HepG2 (cell line): Measurements from ENCODE around the gene METTL1. TPM values are rescaled to one million over a fixed set of nuclear protein-coding genes. Genes with fewer than 3 reads are reported as not detected.

Experiments
- ARID4A ChIP-seq: sonication (generic); formaldehyde crosslinking; IDR thresholded peaks from 2 replicates; pipeline ENCODE4 v1.5.0; 2020; ENCODE audit warnings: mild to moderate bottlenecking, missing genetic modification reagents, borderline replicate concordance
- HCFC1 ChIP-seq: fragments of 150-350 bp; IDR thresholded peaks from 2 replicates; pipeline ENCODE4 v1.6.1; 2014; ENCODE audit warnings: low read depth, low read length
- MLLT10 ChIP-seq: sonication (generic); formaldehyde crosslinking; IDR thresholded peaks from 2 replicates; pipeline ENCODE4 v1.4.0; 2020; ENCODE audit warnings: missing genetic modification reagents
- NR3C1 ChIP-seq: sonication (generic); formaldehyde crosslinking; IDR thresholded peaks from 2 replicates; pipeline ENCODE4 v1.4.0; 2020; ENCODE audit warnings: missing genetic modification reagents
- NRL ChIP-seq: sonication (generic); formaldehyde crosslinking; IDR thresholded peaks from 2 replicates; pipeline ENCODE4 v1.5.0; 2020; ENCODE audit warnings: missing genetic modification reagents, mild to moderate bottlenecking, moderate library complexity, borderline replicate concordance
- PHF20 ChIP-seq: sonication (generic); formaldehyde crosslinking; IDR thresholded peaks from 2 replicates; pipeline ENCODE4 v1.5.0; 2020; ENCODE audit warnings: mild to moderate bottlenecking, missing genetic modification reagents
- RFXANK ChIP-seq: IDR thresholded peaks from 2 replicates; pipeline ENCODE4 v1.6.1; 2016
- SP5 ChIP-seq: IDR thresholded peaks from 2 replicates; pipeline ENCODE4 v1.6.1; 2016; ENCODE audit warnings: low read depth, borderline replicate concordance
- YEATS2 ChIP-seq: sonication (generic); formaldehyde crosslinking; IDR thresholded peaks from 2 replicates; pipeline ENCODE4 v1.4.0; 2020; ENCODE audit warnings: missing genetic modification reagents, borderline replicate concordance
- ZBTB43 ChIP-seq: sonication (generic); formaldehyde crosslinking; conservative IDR thresholded peaks from 2 replicates; pipeline ENCODE4 v1.4.0; 2020; ENCODE audit warnings: missing genetic modification reagents
- ZNF788 ChIP-seq: sonication (generic); formaldehyde crosslinking; IDR thresholded peaks from 2 replicates; pipeline ENCODE4 v1.5.0; 2020; ENCODE audit warnings: mild to moderate bottlenecking, missing genetic modification reagents, borderline replicate concordance
- ZNF792 ChIP-seq: IDR thresholded peaks from 2 replicates; pipeline ENCODE4 v1.6.1; 2016
- ZNF878 ChIP-seq: sonication (generic); formaldehyde crosslinking; IDR thresholded peaks from 2 replicates; pipeline ENCODE4 v1.8.1; 2023; ENCODE audit warnings: mild to moderate bottlenecking, missing genetic modification reagents, moderate library complexity
- polyA plus RNA-seq, 8 experiments: library from polyadenylated mRNA; depleted of rRNA in 3 of 8; stranded (reverse) in 7 of 8; unstranded in 1 of 8; fragments of >200 nt; fragmentation: Illumina TruSeq in 4 of 8; extraction: Trizol in 4 of 8; gene quantifications; 2 replicates each; pipeline versions ENCODE4 v1.2.1 to v1.2.3, GENCODE V29; 2011 to 2016; ENCODE audit warnings: low read depth in 4 of 8, missing spikeins in 1 of 8, mixed read lengths in 1 of 8; ENCODE audit not compliant: insufficient read depth in 1 of 8
- total RNA-seq, 5 experiments: library from RNA; depleted of rRNA; stranded (reverse); fragments of >200 nt; fragmentation: Illumina TruSeq; extraction: Trizol; gene quantifications; 2 replicates each; pipeline ENCODE4 v1.2.3, GENCODE V29; 2016; ENCODE audit warnings: low read depth in 1 of 5
- TF ChIP-seq, protein P1 (sequence below): sonication (generic); formaldehyde crosslinking; IDR thresholded peaks from 2 replicates; pipeline ENCODE4 v1.4.0; 2020; ENCODE audit warnings: mild to moderate bottlenecking, missing genetic modification reagents
- TF ChIP-seq, protein P2 (sequence below): sonication (generic); formaldehyde crosslinking; IDR thresholded peaks from 2 replicates; pipeline ENCODE4 v1.4.0; 2020; ENCODE audit warnings: missing genetic modification reagents
- TF ChIP-seq, protein P3 (sequence below): sonication (generic); formaldehyde crosslinking; IDR thresholded peaks from 2 replicates; pipeline ENCODE4 v1.9.0; 2022; ENCODE audit warnings: missing genetic modification reagents, mild to moderate bottlenecking, borderline replicate concordance
- TF ChIP-seq, protein P4 (sequence below): sonication (generic); formaldehyde crosslinking; IDR thresholded peaks from 2 replicates; pipeline ENCODE4; 2020; ENCODE audit warnings: missing genetic modification reagents, mild to moderate bottlenecking, borderline replicate concordance

METTL1 gene
- total and polyA plus RNA-seq, 2 of the 13 experiments (the other 11 are each of a cell fraction or from before 2014, with no cell fraction given) = 34.7 to 36.9 TPM

DNA sequence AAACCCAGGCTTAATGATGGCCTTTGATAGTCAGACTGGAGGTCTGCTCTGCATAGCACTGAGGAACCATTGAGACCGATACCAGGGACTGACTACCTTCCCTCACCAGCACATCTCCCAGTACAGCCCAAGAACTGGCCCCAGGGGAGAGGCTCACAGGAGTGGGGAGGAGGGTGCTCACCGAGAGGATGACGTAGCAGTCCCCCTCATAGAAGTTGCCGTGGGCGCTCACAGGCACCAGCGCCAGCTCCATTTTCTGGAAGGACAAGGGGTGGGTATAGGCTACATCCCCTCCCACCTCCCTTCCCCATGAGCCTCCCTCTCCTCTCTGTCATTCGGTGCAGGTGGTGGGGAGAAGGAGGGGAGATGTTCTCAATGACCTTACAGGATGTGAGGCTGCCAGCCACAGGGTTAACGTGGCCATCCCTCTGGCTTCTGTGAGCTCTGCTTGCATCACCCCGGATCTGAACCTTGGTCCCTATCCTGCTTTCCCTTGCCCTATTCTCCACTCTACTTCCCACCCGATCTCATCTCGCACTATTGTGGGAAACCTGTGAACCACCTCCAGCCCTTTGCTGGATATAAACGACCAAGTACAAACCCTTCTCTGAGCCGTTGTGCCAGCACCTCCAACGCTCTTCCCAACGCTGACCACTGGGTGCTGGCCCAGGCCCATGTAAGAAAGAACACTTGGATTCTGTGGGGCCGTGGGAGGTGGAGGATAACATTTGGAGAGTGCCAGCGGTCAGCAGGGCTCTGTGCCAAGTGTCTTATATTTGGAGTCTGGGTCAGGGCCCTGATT lies 42.3 kb upstream of the METTL1 start (continued):
- TF ChIP-seq ARID4A (CRISPR knock-in tag) = peak; percentile 52; the same call in 1 of the 2 replicates
- TF ChIP-seq NRL = no peak
- TF ChIP-seq PHF20 = no peak
- TF ChIP-seq, protein P1, sequence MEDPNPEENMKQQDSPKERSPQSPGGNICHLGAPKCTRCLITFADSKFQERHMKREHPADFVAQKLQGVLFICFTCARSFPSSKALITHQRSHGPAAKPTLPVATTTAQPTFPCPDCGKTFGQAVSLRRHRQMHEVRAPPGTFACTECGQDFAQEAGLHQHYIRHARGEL (CRISPR knock-in tag) = no peak
- no peak for TF ChIP-seq ZNF878 (CRISPR knock-in tag)
- no peak for TF ChIP-seq NR3C1 (CRISPR knock-in tag)
- TF ChIP-seq ZBTB43 (CRISPR knock-in tag) = no peak
- no peak for TF ChIP-seq HCFC1
- peak; percentile 21; the same call in 1 of the 2 replicates for TF ChIP-seq SP5
- TF ChIP-seq ZNF788 = peak; percentile 33; the same call in 1 of the 2 replicates
- peak; percentile 37; the same call in 1 of the 2 replicates for TF ChIP-seq ZNF792 (CRISPR knock-in tag)
- peak; percentile 43; the same call in 1 of the 2 replicates for TF ChIP-seq YEATS2 (CRISPR knock-in tag)
- TF ChIP-seq, protein P2, sequence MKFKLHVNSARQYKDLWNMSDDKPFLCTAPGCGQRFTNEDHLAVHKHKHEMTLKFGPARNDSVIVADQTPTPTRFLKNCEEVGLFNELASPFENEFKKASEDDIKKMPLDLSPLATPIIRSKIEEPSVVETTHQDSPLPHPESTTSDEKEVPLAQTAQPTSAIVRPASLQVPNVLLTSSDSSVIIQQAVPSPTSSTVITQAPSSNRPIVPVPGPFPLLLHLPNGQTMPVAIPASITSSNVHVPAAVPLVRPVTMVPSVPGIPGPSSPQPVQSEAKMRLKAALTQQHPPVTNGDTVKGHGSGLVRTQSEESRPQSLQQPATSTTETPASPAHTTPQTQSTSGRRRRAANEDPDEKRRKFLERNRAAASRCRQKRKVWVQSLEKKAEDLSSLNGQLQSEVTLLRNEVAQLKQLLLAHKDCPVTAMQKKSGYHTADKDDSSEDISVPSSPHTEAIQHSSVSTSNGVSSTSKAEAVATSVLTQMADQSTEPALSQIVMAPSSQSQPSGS (CRISPR knock-in tag) = peak; percentile 43; the same call in 1 of the 2 replicates
- TF ChIP-seq MLLT10 (CRISPR knock-in tag) = no peak
- TF ChIP-seq RFXANK (CRISPR knock-in tag) = no peak
- TF ChIP-seq, protein P3, sequence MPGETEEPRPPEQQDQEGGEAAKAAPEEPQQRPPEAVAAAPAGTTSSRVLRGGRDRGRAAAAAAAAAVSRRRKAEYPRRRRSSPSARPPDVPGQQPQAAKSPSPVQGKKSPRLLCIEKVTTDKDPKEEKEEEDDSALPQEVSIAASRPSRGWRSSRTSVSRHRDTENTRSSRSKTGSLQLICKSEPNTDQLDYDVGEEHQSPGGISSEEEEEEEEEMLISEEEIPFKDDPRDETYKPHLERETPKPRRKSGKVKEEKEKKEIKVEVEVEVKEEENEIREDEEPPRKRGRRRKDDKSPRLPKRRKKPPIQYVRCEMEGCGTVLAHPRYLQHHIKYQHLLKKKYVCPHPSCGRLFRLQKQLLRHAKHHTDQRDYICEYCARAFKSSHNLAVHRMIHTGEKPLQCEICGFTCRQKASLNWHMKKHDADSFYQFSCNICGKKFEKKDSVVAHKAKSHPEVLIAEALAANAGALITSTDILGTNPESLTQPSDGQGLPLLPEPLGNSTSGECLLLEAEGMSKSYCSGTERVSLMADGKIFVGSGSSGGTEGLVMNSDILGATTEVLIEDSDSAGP (CRISPR knock-in tag) = no peak
- TF ChIP-seq, protein P4, sequence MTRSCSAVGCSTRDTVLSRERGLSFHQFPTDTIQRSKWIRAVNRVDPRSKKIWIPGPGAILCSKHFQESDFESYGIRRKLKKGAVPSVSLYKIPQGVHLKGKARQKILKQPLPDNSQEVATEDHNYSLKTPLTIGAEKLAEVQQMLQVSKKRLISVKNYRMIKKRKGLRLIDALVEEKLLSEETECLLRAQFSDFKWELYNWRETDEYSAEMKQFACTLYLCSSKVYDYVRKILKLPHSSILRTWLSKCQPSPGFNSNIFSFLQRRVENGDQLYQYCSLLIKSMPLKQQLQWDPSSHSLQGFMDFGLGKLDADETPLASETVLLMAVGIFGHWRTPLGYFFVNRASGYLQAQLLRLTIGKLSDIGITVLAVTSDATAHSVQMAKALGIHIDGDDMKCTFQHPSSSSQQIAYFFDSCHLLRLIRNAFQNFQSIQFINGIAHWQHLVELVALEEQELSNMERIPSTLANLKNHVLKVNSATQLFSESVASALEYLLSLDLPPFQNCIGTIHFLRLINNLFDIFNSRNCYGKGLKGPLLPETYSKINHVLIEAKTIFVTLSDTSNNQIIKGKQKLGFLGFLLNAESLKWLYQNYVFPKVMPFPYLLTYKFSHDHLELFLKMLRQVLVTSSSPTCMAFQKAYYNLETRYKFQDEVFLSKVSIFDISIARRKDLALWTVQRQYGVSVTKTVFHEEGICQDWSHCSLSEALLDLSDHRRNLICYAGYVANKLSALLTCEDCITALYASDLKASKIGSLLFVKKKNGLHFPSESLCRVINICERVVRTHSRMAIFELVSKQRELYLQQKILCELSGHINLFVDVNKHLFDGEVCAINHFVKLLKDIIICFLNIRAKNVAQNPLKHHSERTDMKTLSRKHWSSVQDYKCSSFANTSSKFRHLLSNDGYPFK = no peak
